ENCODE data around the gene GTPBP6. TPM values are rescaled to one million over a fixed set of nuclear protein-coding genes. Genes with fewer than 3 reads are reported as not detected.

Gene GTPBP6
- total and polyA plus RNA-seq, 2 experiments from 2014 or later, result 41.4 to 66.8 TPM

GRCh38 chrX:353566-354535 is 35.3 kb upstream of the GTPBP6 start:
- Histone ChIP-seq H4K20me1 (replicated peaks; ENCODE audit: insufficient read depth) (peaks cover 9% of the 10 kb centered on the region; the same call in 1 of the 2 replicates), H3K9me2 (ENCODE audit: insufficient read depth) (no peaks in the 10 kb centered on the region), H3K4me1 (ENCODE audit: insufficient read depth) (no peaks in the 10 kb centered on the region), H3K4me3 (no peak overlapping the region), H3K79me2 (replicated peaks; ENCODE audit: insufficient read depth) (peaks cover 60% of the 10 kb centered on the region), H3K4me2 (no peak overlapping the region), H3F3A (replicated peaks; ENCODE audit: low read depth) (no peaks in the 10 kb centered on the region), H3K27me3 (ENCODE audit: insufficient read depth) (no peaks in the 10 kb centered on the region), H2AFZ (no peak overlapping the region), H3K27ac (ENCODE audit: low read depth) (no peak overlapping the region; the same call in 1 of the 2 replicates), H3K36me3 (ENCODE audit: insufficient read depth) (no peaks in the 10 kb centered on the region; the same call in 1 of the 2 replicates)
- H3K9me3 Mint-ChIP-seq, result no peaks in the 10 kb centered on the region; the same call in 1 of the 3 replicates
- no peak for ATAC-seq
- H3K36me3 Mint-ChIP-seq (ENCODE audit: low read depth), result peaks cover 42% of the 10 kb centered on the region
- H3K27ac Mint-ChIP-seq, result no peak overlapping the region
- H3K4me1 Mint-ChIP-seq, result no peaks in the 10 kb centered on the region
- TF ChIP-seq STAT1 (IDR thresholded peaks at IDR 0.05; ENCODE audit: unreplicated experiment), result no peak
- no peak for TF ChIP-seq JUNB (IDR thresholded peaks at IDR 0.05; ENCODE audit: unreplicated experiment)
- no peak for TF ChIP-seq ETS1 (IDR thresholded peaks at IDR 0.05)
- TF ChIP-seq POLR2AphosphoS5 (IDR thresholded peaks at IDR 0.05; ENCODE audit: low read depth), result no peak
- TF ChIP-seq ZNF114 (CRISPR knock-in tag; IDR thresholded peaks at IDR 0.05), result no peak
- no peak for TF ChIP-seq EZH2phosphoT487 (IDR thresholded peaks at IDR 0.05; ENCODE audit: unreplicated experiment)
- TF ChIP-seq CTCF (conservative IDR thresholded peaks at IDR 0.05; ENCODE audit: low read depth in 2 of 2), result no peak
- no peak for TF ChIP-seq CREB1 (CRISPR knock-in tag; IDR thresholded peaks at IDR 0.05; ENCODE audit: low read depth)
- TF ChIP-seq REST (IDR thresholded peaks at IDR 0.05; ENCODE audit: unreplicated experiment), result no peak
- TF ChIP-seq ZNF331 (CRISPR knock-in tag; IDR thresholded peaks at IDR 0.05; ENCODE audit: low read depth), result no peak
- peaks cover 12% of the 10 kb centered on the region for H3K27me3 Mint-ChIP-seq (ENCODE audit: insufficient read depth, low read depth, poor library complexity)
- DNase-seq (ENCODE audit: low spot score), result no peak
- no peak overlapping the region for H3K4me3 Mint-ChIP-seq
